H1 (cell line): ENCODE data around the gene SHLD1.

Source experiments
- POLR2A ChIP-seq, 2 experiments: IDR thresholded peaks; 1 replicate in 1 of 2; 2 replicates in 1 of 2; pipeline ENCODE4 v1.6.1; 2011; ENCODE audit warnings: low read depth in 2 of 2, low read length in 2 of 2, mild to moderate bottlenecking in 2 of 2; ENCODE audit errors: control extremely low read depth in 1 of 2
- RAD21 ChIP-seq, 2 experiments: IDR thresholded peaks in 1 of 2; conservative IDR thresholded peaks in 1 of 2; 2 replicates each; pipeline ENCODE4 v1.6.1; 2011; ENCODE audit warnings: low read depth in 2 of 2, low read length in 2 of 2, improper control_type of control experiment in 1 of 2, inconsistent platforms in 1 of 2, mild to moderate bottlenecking in 1 of 2, moderate library complexity in 1 of 2
- ZNF274 ChIP-seq: IDR thresholded peaks from 2 replicates; pipeline ENCODE4 v1.7.0; 2012; ENCODE audit warnings: low read length, borderline replicate concordance; ENCODE audit errors: extremely low read depth

- TF ChIP-seq ZNF274 (no peak), RAD21 (IDR thresholded peaks at IDR 0.05 in 1 of 2, conservative IDR thresholded peaks at IDR 0.05 in 1 of 2; ENCODE audit: low read depth in 2 of 2, low read length in 2 of 2) (no peak), POLR2A (IDR thresholded peaks at IDR 0.05; ENCODE audit: control extremely low read depth in 1 of 2, low read depth in 2 of 2, low read length in 2 of 2) (no peak)
These were observed 60.7 kb downstream of the SHLD1 start for GRCh38 chr20:5810800-5811422.
